ENCODE results near the gene GK.
"Not testable (repeated sequence)": the region's sequence is repeated elsewhere in the genome, so short reads cannot be mapped to it uniquely, and the experiment has no call there.

The GK gene

GRCh38 chrX:30654989-30655607 lies 1.9 kb downstream of the GK start:
- no peak for DNase-seq

DNA sequence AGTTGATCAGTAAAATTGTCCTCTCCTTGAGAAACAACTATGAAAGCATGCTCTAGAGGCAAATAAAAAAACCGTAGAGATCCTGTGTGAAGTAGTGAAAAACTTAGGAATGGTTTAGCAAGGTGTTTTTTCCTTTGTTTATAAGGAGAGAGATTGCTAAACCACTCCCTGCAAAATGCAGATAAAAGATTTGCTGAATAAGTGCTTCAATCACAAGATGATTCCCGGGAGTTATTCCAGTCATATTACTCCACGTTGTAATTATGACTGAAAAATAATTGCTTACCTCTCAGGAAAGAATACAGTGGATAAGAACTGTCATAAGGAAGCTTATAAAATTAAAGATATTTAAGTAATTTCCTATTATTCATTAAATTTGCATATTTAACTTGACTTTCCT lies 2.8 kb downstream of the GK start:
- no peak for DNase-seq

DNA sequence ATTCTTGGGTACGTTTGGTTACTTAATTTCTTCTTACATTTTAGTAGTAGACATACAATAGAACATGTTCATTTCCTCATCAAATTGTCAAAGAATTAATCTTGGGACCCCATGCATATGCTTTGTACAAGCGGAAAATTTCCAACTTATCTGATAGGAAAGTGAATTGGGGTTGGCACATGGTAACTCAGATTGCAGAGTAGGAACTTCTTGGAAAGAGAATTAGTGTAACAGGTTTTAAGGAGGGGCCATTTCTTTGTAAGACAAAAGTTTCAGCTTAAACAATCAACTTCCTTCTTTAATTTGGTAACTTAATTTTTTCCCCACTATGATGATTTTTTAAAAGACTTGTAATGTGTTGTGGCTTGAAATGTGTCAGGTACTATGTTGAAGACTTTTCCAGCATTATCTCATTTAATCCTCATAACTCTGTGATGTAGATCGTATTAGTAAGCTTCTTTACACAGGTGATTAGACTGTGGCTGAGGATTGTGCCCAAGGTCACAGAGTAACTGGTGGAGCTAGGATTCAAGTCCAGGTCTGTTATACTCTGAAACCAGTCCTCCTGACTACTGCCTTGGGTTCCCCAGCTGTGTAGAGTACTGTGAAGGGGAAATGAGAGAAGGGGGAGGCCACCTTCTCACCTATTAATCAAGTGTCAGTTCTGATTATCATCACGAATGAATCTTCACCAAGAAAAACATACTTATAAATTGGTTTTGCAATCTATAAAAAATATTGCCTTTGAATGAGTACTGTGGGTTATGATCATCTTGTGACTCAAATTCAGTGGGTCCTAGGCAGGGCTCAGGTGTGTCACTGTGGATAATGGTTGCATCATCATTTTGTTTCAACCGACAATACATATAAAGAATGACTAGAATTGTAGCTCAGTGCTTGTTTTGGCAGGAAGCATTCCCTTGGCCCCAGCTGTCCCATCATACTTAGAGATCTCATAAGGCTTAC lies 4.3 kb downstream of the GK start:
- no peak for DNase-seq

- no peak for DNase-seq
Observed at GRCh38 chrX:30659421-30659820, 6.2 kb downstream of the GK start.

GRCh38 chrX:30661228-30661627 lies 8.0 kb downstream of the GK start:
- no peak for DNase-seq

- DNase-seq = no peak
Observed at GRCh38 chrX:30663322-30663721, 10.1 kb downstream of the GK start.

DNA sequence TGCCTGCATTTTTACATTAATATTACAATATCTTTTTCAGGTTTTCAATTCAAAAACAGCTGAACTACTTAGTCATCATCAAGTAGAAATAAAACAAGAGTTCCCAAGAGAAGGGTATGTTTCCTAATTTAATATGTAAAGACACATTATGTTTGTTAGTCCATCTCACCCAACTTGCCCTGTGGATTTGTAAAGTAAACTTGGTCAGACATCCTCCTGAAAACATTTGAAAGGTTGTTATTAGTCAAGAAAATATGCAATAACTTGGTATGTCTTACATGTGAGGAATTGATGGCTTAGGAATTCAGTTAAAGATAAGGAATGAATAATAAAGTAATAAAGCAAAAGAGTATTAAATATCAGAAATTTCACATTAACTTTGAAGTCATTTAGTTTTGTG lies 12.2 kb downstream of the GK start:
- no peak for DNase-seq

GRCh38 chrX:30666094-30666493 lies 12.9 kb downstream of the GK start:
- DNase-seq = no peak

GRCh38 chrX:30668581-30668980 lies 15.4 kb downstream of the GK start:
- DNase-seq = no peak

GRCh38 chrX:30671189-30671588 lies 18.0 kb downstream of the GK start:
- DNase-seq = not testable (repeated sequence)

DNA sequence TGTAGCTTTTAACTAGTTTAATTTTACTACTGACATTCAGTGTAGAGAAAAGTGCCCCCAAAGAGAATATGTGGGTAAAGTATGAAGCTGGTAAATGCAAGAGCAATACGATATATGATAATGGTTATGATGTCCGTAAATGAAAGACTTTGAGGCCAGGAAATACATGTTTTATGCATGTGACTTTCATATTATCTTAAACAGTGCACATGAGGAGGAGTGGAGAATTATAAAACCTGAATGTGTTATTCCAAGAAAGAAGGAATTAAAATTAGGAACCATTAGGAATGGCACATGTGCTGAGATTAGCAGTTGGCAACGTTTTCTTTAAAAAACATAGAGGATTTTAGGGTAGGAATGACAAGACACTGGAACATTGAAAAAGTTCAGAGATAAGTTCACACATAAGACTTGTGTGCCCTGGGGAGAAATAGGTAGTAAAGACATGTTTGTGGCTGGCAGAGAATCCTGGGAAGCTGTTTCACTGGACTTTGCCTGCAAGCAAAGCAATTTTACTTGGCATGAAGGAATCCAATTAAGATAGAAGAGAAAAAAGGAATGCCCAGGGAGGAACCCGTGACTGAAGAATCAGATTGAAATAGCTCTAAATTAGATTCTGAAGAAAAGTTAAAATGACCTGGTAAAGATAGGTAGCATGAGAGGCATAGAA lies 20.0 kb downstream of the GK start:
- no peak for DNase-seq

GRCh38 chrX:30673884-30674598 lies 20.8 kb downstream of the GK start:
- DNase-seq = no peak

GRCh38 chrX:30674799-30675198 lies 21.6 kb downstream of the GK start:
- no peak for DNase-seq

- no peak for DNase-seq
Observed at GRCh38 chrX:30679369-30679768, 26.1 kb downstream of the GK start.

DNA sequence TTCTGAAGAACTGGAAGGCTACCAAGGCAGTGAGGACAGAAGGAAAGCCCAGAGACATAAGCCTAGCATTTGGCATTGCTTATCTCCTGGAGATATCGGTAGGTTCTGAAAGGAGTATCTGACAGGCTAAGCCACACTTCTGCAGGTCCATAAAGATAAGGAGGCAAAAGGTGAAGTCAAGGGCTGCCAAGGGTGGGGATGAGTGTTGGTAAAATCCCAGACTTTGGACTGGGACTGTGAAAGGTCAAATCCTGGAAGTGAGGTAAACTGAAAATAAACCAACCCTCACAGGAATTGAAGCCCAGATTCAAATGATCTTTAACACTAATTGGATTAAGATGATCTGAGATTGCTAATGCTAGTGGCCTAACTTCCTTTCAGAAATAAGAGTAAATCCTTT lies 27.4 kb downstream of the GK start:
- no peak for DNase-seq

- no peak for DNase-seq
Observed at GRCh38 chrX:30688641-30689040, 35.4 kb downstream of the GK start.

DNA sequence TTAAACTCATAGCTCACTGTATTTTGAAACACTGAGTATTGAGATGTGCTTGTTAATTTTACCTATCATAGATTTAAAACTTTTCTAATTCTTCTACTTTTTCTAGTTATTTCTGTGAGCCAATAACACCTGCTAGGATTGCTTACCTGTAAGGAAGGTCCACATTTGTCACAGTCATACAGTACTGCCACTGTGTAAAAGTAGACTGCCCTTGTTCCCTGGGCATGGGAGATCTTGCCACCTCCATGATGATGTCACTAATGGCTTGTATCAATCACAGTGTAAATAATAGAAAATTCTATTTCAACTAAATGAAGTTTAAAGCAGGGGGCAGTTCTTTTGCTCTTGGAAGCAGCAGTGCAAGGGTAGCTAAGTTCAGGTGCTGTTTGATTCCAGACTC lies 35.9 kb downstream of the GK start:
- DNase-seq = no peak

GRCh38 chrX:30690330-30690729 lies 37.1 kb downstream of the GK start:
- DNase-seq = no peak

- DNase-seq = no peak
Observed at GRCh38 chrX:30693999-30694650, 40.9 kb downstream of the GK start.

- no peak for DNase-seq
Observed at GRCh38 chrX:30702736-30703135, 49.5 kb downstream of the GK start.

GRCh38 chrX:30706216-30706775 lies 53.1 kb downstream of the GK start:
- DNase-seq = no peak

DNA sequence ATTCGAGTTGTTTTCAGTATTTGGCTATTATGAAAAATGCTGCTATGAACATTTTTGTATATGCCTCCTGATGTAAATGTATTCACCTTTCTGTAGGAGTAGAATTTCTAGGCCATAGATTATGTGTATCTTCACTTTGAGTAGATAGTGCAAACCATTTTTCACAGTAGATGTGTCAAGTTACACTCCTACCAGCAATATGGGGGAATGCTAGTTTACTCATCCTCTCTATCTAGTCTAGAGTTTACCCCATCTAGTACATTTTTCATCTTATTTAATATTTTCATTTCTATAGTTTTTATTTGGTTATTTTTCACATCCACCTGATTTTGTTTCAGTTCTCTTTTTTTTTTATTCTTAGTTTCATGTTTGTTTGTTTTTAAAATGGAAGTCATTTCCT lies 59.0 kb downstream of the GK start:
- no peak for DNase-seq

Data from activated CD8-positive, alpha-beta memory T cell treated with anti-CD3 and anti-CD28 coated beads for 24 hours (primary cell).